HG03066 (cell line): ENCODE measurements around the gene ZNF746.
A peak's percentile ranks its signal among the peaks of the same experiment; 100 is the strongest.

ENCODE experiments used
- ATAC-seq: cut with Tn5 transposase; IDR thresholded peaks from one replicate; pipeline ENCODE4 v1.9.1; 2021; ENCODE audit warnings: low read depth; ENCODE audit not compliant: unreplicated experiment

Gene ZNF746

GRCh38 chr7:149432121-149432691 is 65.4 kb downstream of the ZNF746 start:
- no peak for ATAC-seq

GRCh38 chr7:149431486-149432120 is 66.0 kb downstream of the ZNF746 start:
- ATAC-seq, result no peak

GRCh38 chr7:149430192-149430591 is 67.4 kb downstream of the ZNF746 start:
- no peak for ATAC-seq

GRCh38 chr7:149427893-149428292 is 69.7 kb downstream of the ZNF746 start:
- no peak for ATAC-seq

GRCh38 chr7:149427096-149427680 is 70.4 kb downstream of the ZNF746 start:
- no peak for ATAC-seq

- ATAC-seq, result no peak
Measured at GRCh38 chr7:149423449-149424110, 74.0 kb downstream of the ZNF746 start.

- peak; percentile 1 for ATAC-seq
Measured at GRCh38 chr7:149422914-149423301, 74.7 kb downstream of the ZNF746 start.
